HEK293T (cell line): ENCODE results near the gene TEX51.

ENCODE experiments used
- CTCF ChIA-PET: fragments of 350-600 bp; formaldehyde crosslinking; extraction: SDS; loops from one replicate; lab custom pipeline; 2021; ENCODE audit warnings: antibody characterized with exemption, inconsistent platforms; lab: Yijun Ruan, JAX
- POLR2A ChIA-PET: fragments of 350-600 bp; formaldehyde crosslinking; extraction: SDS; loops from one replicate; lab custom pipeline; 2020; ENCODE audit warnings: antibody characterized with exemption, inconsistent platforms; lab: Yijun Ruan, JAX
- DNase-seq: peaks from one replicate; pipeline ENCODE4 v3.0.0; 2012; ENCODE audit warnings: mixed read lengths; ENCODE audit errors: extremely low spot score
- ARNT ChIP-seq: fragments of 450-650 bp; IDR thresholded peaks from 2 replicates; pipeline ENCODE4 v1.6.1; 2017; ENCODE audit warnings: mild to moderate bottlenecking
- BHLHE40 ChIP-seq: fragments of 450-650 bp; IDR thresholded peaks from 2 replicates; pipeline ENCODE4 v1.6.1; 2016; ENCODE audit warnings: mild to moderate bottlenecking, moderate library complexity, borderline replicate concordance
- CTBP1 ChIP-seq: fragments of 450-650 bp; IDR thresholded peaks from 2 replicates; pipeline ENCODE4 v1.6.1; 2016; ENCODE audit warnings: borderline replicate concordance
- ELF4 ChIP-seq: fragments of 450-650 bp; IDR thresholded peaks from 2 replicates; pipeline ENCODE4 v1.6.1; 2017; ENCODE audit warnings: antibody characterized with exemption
- FOXA1 ChIP-seq: fragments of 450-650 bp; IDR thresholded peaks from 2 replicates; pipeline ENCODE4 v1.6.1; 2016; ENCODE audit warnings: mild to moderate bottlenecking
- FOXK2 ChIP-seq: fragments of 450-650 bp; IDR thresholded peaks from 2 replicates; pipeline ENCODE4 v1.6.1; 2016; ENCODE audit warnings: mild to moderate bottlenecking
- FOXM1 ChIP-seq: fragments of 450-650 bp; IDR thresholded peaks from 2 replicates; pipeline ENCODE4 v1.6.1; 2017; ENCODE audit warnings: mild to moderate bottlenecking, borderline replicate concordance
- HDGF ChIP-seq: fragments of 450-650 bp; IDR thresholded peaks from 2 replicates; pipeline ENCODE4 v1.6.1; 2017; ENCODE audit warnings: antibody characterized with exemption, borderline replicate concordance
- L3MBTL2 ChIP-seq: fragments of 450-650 bp; conservative IDR thresholded peaks from 2 replicates; pipeline ENCODE4 v1.6.1; 2016; ENCODE audit warnings: mild to moderate bottlenecking
- LEF1 ChIP-seq: fragments of 450-650 bp; IDR thresholded peaks from 2 replicates; pipeline ENCODE4 v1.6.1; 2017; ENCODE audit warnings: mild to moderate bottlenecking, borderline replicate concordance
- NFRKB ChIP-seq: fragments of 450-650 bp; IDR thresholded peaks from 2 replicates; pipeline ENCODE4 v1.6.1; 2016; ENCODE audit warnings: mild to moderate bottlenecking, moderate library complexity
- PKNOX1 ChIP-seq: fragments of 450-650 bp; IDR thresholded peaks from 2 replicates; pipeline ENCODE4 v1.6.1; 2016
- SP1 ChIP-seq: fragments of 450-650 bp; IDR thresholded peaks from 2 replicates; pipeline ENCODE4 v1.6.1; 2017
- SUZ12 ChIP-seq: fragments of 450-650 bp; IDR thresholded peaks from 2 replicates; pipeline ENCODE4 v1.6.1; 2016; ENCODE audit warnings: mild to moderate bottlenecking
- TARDBP ChIP-seq: fragments of 450-650 bp; IDR thresholded peaks from 2 replicates; pipeline ENCODE4 v1.6.1; 2016
- ZNF384 ChIP-seq: fragments of 450-650 bp; IDR thresholded peaks from 2 replicates; pipeline ENCODE4 v1.6.1; 2016

The TEX51 gene

GRCh38 chr2:126882181-126882580, 16.5 kb upstream of the TEX51 start:
- CTCF ChIA-PET, result no interaction called here
- TF ChIP-seq FOXA1, result no peak
- no peak for TF ChIP-seq LEF1
- no peak for TF ChIP-seq HDGF
- no peak for TF ChIP-seq PKNOX1
- no peak for TF ChIP-seq BHLHE40
- TF ChIP-seq ELF4, result no peak
- TF ChIP-seq FOXM1, result no peak
- no peak for TF ChIP-seq CTBP1
- TF ChIP-seq SP1, result no peak
- TF ChIP-seq TARDBP, result no peak
- no peak for TF ChIP-seq FOXK2
- no peak for TF ChIP-seq SUZ12
- TF ChIP-seq ARNT, result no peak
- no peak for TF ChIP-seq L3MBTL2
- TF ChIP-seq NFRKB, result no peak
- TF ChIP-seq ZNF384, result no peak
- POLR2A ChIA-PET, result no interaction called here
- DNase-seq, result no peak

DNA sequence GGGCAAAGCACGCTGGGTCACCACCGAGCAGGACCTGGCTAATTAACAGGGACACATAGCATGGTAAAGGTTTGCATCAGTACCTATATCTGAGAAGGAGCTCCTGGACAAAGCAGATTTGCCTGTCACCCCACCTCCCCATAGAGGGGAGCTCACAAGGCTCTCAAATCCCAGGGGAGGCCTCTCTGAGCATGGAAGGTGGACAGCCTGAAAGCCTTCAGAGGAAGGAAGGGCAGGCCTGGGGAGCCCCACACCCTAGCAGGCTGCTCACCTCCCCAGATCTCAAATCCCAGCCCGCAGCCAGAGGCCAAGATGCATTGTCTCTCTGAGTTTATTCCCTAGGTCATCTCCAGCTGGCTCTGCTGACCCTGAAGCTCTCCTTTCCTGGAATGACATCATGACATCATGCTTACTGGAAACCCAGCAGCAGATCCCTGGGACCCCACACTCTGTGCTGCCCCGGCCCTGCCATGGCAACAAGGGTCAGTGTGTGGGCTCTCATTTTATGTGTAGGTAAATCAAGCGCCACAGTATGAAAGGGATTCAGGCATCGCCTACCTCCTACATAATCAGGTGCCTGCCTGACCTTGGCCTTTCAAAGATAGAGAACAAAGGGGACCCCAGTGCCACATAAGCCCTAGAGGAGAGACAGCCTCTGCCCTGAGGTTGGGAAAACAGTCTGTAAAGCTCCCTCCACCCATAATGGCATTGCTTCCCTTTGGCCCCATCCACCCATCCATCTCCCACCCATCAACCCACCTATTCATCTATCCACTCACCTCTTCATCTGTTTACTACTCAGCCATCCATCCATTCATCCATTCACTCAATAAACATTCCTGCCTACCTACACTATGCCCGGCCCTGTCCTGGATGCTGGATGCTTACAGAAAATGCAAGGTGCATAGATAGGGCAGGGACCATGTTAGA, 15.7 kb upstream of the TEX51 start:
- CTCF ChIA-PET, result interaction anchor here (0.6 to 0.9 kb wide), 2 partner anchors 9 to 58 kb away, joined by 3 read pairs; no protein-coding TSS in a partner anchor
- POLR2A ChIA-PET, result no interaction called here
- TF ChIP-seq CTBP1 (no peak), NFRKB (no peak), LEF1 (no peak), HDGF (no peak), FOXM1 (no peak), FOXK2 (no peak), TARDBP (no peak), PKNOX1 (no peak)
- DNase-seq, result no peak

DNA sequence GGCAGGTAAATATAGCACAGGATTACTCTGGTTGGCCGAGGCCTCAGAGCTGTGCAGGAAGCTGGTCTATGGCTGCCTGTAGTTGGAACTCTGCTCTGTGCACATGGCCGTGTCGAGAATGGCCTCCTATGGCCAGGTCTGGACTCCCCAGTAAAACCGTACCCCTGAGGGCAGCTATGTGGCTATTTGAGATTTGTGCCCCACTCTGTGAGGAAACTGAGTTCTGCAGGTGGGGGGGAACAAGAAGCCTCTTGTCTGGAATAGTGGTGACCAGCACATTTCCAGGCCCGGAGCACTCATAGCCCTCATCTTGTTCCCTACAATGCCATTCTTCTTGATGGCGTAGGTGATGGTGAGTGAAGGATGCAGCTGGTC, 15.0 kb upstream of the TEX51 start:
- TF ChIP-seq FOXA1 (no peak), HDGF (no peak), NFRKB (no peak), FOXM1 (no peak), SP1 (no peak)
- CTCF ChIA-PET, result no interaction called here
- DNase-seq, result no peak
- POLR2A ChIA-PET, result no interaction called here

DNA sequence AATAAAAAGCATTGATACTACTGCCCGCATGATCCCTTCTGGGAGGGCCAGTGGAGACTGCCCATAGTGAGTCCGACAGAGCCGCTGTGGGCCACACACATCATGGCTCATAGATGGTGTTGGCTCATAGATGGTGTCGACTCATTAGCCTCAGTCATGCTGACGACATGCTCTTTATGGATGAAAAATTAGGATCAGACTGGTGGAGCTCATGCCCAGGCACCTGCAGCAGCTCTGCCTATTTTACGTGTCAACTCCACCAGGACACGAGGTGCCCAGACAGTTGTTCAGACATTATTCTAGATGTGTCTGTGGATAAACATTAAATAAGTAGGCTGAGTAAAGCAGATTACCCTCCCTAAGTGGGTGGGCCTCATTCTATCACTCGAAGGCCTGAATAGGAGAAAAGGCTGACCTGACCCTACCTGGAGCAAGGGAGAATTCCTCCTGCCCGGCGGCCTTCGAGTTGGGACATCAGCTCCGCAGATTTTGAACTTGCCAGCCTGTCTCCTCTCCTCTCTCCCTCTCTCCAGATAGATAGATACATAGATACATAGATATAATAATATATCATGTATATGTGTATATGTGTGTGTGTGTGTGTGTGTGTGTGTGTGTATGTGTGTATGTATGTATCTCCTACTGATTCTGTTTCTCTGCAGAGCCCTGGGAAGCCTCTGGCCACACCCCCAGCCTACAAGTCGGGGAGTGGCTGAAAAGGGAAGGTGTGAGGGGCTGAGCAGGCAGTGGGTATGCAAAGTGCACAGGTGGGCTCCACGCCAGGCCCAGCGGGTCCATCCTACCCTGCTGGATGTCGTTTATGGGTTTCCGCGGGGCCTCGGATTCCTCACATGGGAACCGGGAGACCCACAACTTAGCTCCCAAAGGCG, 13.6 kb upstream of the TEX51 start:
- DNase-seq, result no peak
- CTCF ChIA-PET, result interaction anchor here (0.9 to 1.5 kb wide), 4 partner anchors 10 to 37 kb away, joined by 3 to 6 read pairs (median 4); no protein-coding TSS in a partner anchor
- POLR2A ChIA-PET, result no interaction called here
- TF ChIP-seq CTBP1 (no peak), NFRKB (no peak), FOXM1 (no peak), SP1 (no peak), SUZ12 (no peak), L3MBTL2 (no peak), ARNT (no peak), PKNOX1 (no peak), HDGF (no peak)

GRCh38 chr2:126885751-126886210, 12.9 kb upstream of the TEX51 start:
- TF ChIP-seq ARNT, result no peak
- no peak for TF ChIP-seq CTBP1
- TF ChIP-seq SP1, result no peak
- TF ChIP-seq ELF4, result no peak
- no peak for TF ChIP-seq FOXK2
- no peak for TF ChIP-seq PKNOX1
- ChIA-PET CTCF (interaction anchor here (0.6 to 1.5 kb wide), 6 partner anchors 9 to 38 kb away, joined by 3 to 6 read pairs (median 4); no protein-coding TSS in a partner anchor), POLR2A (no interaction called here)
- DNase-seq, result no peak
